A549 (cell line): ENCODE data around the gene SPATA31E1. TPM values are rescaled to one million over a fixed set of nuclear protein-coding genes. Genes with fewer than 3 reads are reported as not detected.

Experiments used
- ATAC-seq, 2 experiments: fragments of 200-7000 bp in 1 of 2; fragments of >200 bp in 1 of 2; cut with Nextera tagmentation in 1 of 2; cut with Tn5 transposase in 1 of 2; 3 replicates each; pipeline versions ENCODE4 v1.8.0 to v1.9.1; 2018 to 2020; ENCODE audit warnings: mild to moderate bottlenecking in 1 of 2, moderate library complexity in 1 of 2
- CTCF ChIA-PET: fragments of 300-600 bp; sonication (Branson Sonifier 250); formaldehyde crosslinking; extraction: SDS; loops from one replicate; lab custom pipeline; 2021; ENCODE audit warnings: antibody characterized with exemption, inconsistent platforms; lab: Yijun Ruan, JAX
- POLR2A ChIA-PET: fragments of 350-600 bp; formaldehyde crosslinking; extraction: SDS; loops from one replicate; lab custom pipeline; 2021; ENCODE audit warnings: antibody characterized with exemption, inconsistent platforms; lab: Yijun Ruan, JAX
- DNase-seq, 2 experiments: peaks; one replicate each; pipeline versions ENCODE4 v3.0.0 to v3.0.0-alpha.2; 2011 to 2016; ENCODE audit warnings: low read depth in 1 of 2, low spot score in 1 of 2
- FAIRE-seq: peaks from 2 replicates; lab custom pipeline; 2011; peaks lifted over from hg19 to GRCh38; lab: Jason Lieb, UNC
- H3K27ac ChIP-seq, 2 experiments: fragments of >200 bp; sonication (Bioruptor Twin); formaldehyde crosslinking; 3 replicates each; pipeline ENCODE4 v1.5.1; 2016 to 2017
- H3K4me1 ChIP-seq: fragments of >200 bp; sonication (Bioruptor Twin); formaldehyde crosslinking; 3 replicates; pipeline ENCODE4 v1.6.1; 2016
- H3K4me2 ChIP-seq: fragments of >200 bp; sonication (Bioruptor Twin); formaldehyde crosslinking; 3 replicates; pipeline ENCODE4 v1.6.1; 2016
- H3K4me3 ChIP-seq: fragments of >200 bp; sonication (Bioruptor Twin); formaldehyde crosslinking; 3 replicates; pipeline ENCODE4 v1.5.1; 2016
- H3K9me3 ChIP-seq: fragments of >200 bp; sonication (Bioruptor Twin); formaldehyde crosslinking; 3 replicates; pipeline ENCODE4 v1.6.1; 2016
- CBX2 ChIP-seq: fragments of 200-600 bp; sonication (generic); IDR thresholded peaks from 2 replicates; pipeline ENCODE4 v1.6.1; 2016; ENCODE audit warnings: low read depth, mild to moderate bottlenecking, borderline replicate concordance
- CBX8 ChIP-seq: fragments of 200-600 bp; sonication (generic); IDR thresholded peaks from 2 replicates; pipeline ENCODE4 v1.6.1; 2016
- CHD2 ChIP-seq: fragments of 150-350 bp; IDR thresholded peaks from 2 replicates; pipeline ENCODE4 v1.6.1; 2014; ENCODE audit warnings: low read length; ENCODE audit not compliant: partially characterized antibody
- EHMT2 ChIP-seq: fragments of 200-600 bp; sonication (generic); IDR thresholded peaks from 2 replicates; pipeline ENCODE4 v1.6.1; 2016; ENCODE audit warnings: antibody characterized with exemption, low read depth, mild to moderate bottlenecking, moderate library complexity
- EP300 ChIP-seq, 2 experiments: fragments of >200 bp; sonication (Bioruptor Twin); formaldehyde crosslinking; IDR thresholded peaks; 2 replicates in 1 of 2; 3 replicates in 1 of 2; pipeline ENCODE4 v1.6.1; 2016 to 2017
- FOSL2 ChIP-seq, 2 experiments: fragments of 450-650 bp in 1 of 2; fragments of >200 bp in 1 of 2; sonication (Bioruptor Twin) in 1 of 2; formaldehyde crosslinking; IDR thresholded peaks; 2 replicates each; pipeline versions ENCODE4 v1.5.0 to v1.6.1; 2016 to 2020; ENCODE audit warnings: mild to moderate bottlenecking in 1 of 2, moderate library complexity in 1 of 2
- HOXB13 ChIP-seq: fragments of 250-450 bp; sonication (Bioruptor Pico); IDR thresholded peaks from 2 replicates; pipeline ENCODE4 v1.5.0; 2020; ENCODE audit warnings: low read depth, mild to moderate bottlenecking, moderate library complexity
- JUN ChIP-seq, 2 experiments: fragments of >200 bp; sonication (Bioruptor Twin); formaldehyde crosslinking; IDR thresholded peaks; 2 replicates in 1 of 2; 3 replicates in 1 of 2; pipeline ENCODE4 v1.6.1; 2016 to 2017
- JUNB ChIP-seq: fragments of >200 bp; sonication (Bioruptor Twin); formaldehyde crosslinking; IDR thresholded peaks from 2 replicates; pipeline ENCODE4 v1.6.1; 2016
- KDM5A ChIP-seq: fragments of 200-600 bp; sonication (generic); IDR thresholded peaks from 2 replicates; pipeline ENCODE4 v1.6.1; 2016; ENCODE audit warnings: antibody characterized with exemption, mild to moderate bottlenecking
- MAFK ChIP-seq: fragments of 450-650 bp; IDR thresholded peaks from 2 replicates; pipeline ENCODE4 v1.6.1; 2014; ENCODE audit not compliant: partially characterized antibody
- MYC ChIP-seq: IDR thresholded peaks from 2 replicates; pipeline ENCODE4 v1.6.1; 2012; ENCODE audit warnings: mild to moderate bottlenecking, inconsistent platforms, low read length, improper control_type of control experiment, borderline replicate concordance
- POLR2A ChIP-seq: IDR thresholded peaks from 2 replicates; pipeline ENCODE4 v1.6.1; 2012; ENCODE audit warnings: mild to moderate bottlenecking, low read length
- RFX5 ChIP-seq: fragments of 450-650 bp; IDR thresholded peaks from 2 replicates; pipeline ENCODE4 v1.7.1; 2014; ENCODE audit warnings: antibody characterized with exemption, mild to moderate bottlenecking, moderate library complexity
- SMC3 ChIP-seq: fragments of >200 bp; sonication (Bioruptor Twin); formaldehyde crosslinking; IDR thresholded peaks from 3 replicates; pipeline ENCODE4 v1.6.1; 2018; ENCODE audit warnings: inconsistent platforms
- TP53 ChIP-seq: fragments of 250-450 bp; sonication (Bioruptor Pico); IDR thresholded peaks from 2 replicates; pipeline ENCODE4 v1.5.0; 2021; ENCODE audit warnings: mild to moderate bottlenecking, moderate library complexity
- ZC3H11A ChIP-seq: fragments of 450-650 bp; IDR thresholded peaks from 2 replicates; pipeline ENCODE4 v1.6.1; 2014; ENCODE audit warnings: antibody characterized with exemption, mild to moderate bottlenecking
- ZSCAN20 ChIP-seq: fragments of 250-450 bp; sonication (Bioruptor Pico); IDR thresholded peaks from 2 replicates; pipeline ENCODE4 v1.8.0; 2022; ENCODE audit warnings: mild to moderate bottlenecking, moderate library complexity
- WGBS: methylation state at CpG from one replicate; pipeline ENCODE4 v1.1.6; 2017; ENCODE audit errors: missing lambda C conversion rate; 5-methylcytosine and 5-hydroxymethylcytosine counted together
- polyA plus RNA-seq, 4 experiments: library from polyadenylated mRNA; depleted of rRNA in 3 of 4; stranded (reverse); fragments of >200 nt; fragmentation: RNase III in 1 of 4; extraction: RNeasy Plus Mini Kit Qiagen cat#74134 plus additional on column Dnase treatment in 1 of 4; gene quantifications; 2 replicates in 3 of 4; 3 replicates in 1 of 4; pipeline ENCODE4 v1.2.3, GENCODE V29; 2011 to 2017
- TF ChIP-seq, protein P1 (sequence below): IDR thresholded peaks from 2 replicates; pipeline ENCODE4 v1.6.1; 2012
- TF ChIP-seq, protein P2 (sequence below): fragments of >200 bp; sonication (Bioruptor Twin); formaldehyde crosslinking; IDR thresholded peaks from 2 replicates; pipeline ENCODE4 v1.6.1; 2016
- TF ChIP-seq, protein P3 (sequence below): fragments of 200-600 bp; sonication (generic); IDR thresholded peaks from 2 replicates; pipeline ENCODE4 v1.6.1; 2016; ENCODE audit warnings: antibody characterized with exemption, mild to moderate bottlenecking, moderate library complexity
- TF ChIP-seq, protein P4 (sequence below): fragments of 250-450 bp; sonication (Bioruptor Pico); IDR thresholded peaks from 2 replicates; pipeline ENCODE4 v1.5.0; 2020; ENCODE audit warnings: low read depth, mild to moderate bottlenecking, moderate library complexity
- TF ChIP-seq, protein P5 (sequence below): fragments of >200 bp; sonication (Bioruptor Twin); formaldehyde crosslinking; IDR thresholded peaks from 3 replicates; pipeline ENCODE4 v1.5.1; 2016
- TF ChIP-seq, protein P6 (sequence below): fragments of 150-350 bp; IDR thresholded peaks from 2 replicates; pipeline ENCODE4 v1.6.1; 2014; ENCODE audit warnings: low read depth, mild to moderate bottlenecking, low read length

The SPATA31E1 gene
- polyA plus RNA-seq, 2 of the 4 experiments (the other 2 are of a cell fraction), result not detected

DNA sequence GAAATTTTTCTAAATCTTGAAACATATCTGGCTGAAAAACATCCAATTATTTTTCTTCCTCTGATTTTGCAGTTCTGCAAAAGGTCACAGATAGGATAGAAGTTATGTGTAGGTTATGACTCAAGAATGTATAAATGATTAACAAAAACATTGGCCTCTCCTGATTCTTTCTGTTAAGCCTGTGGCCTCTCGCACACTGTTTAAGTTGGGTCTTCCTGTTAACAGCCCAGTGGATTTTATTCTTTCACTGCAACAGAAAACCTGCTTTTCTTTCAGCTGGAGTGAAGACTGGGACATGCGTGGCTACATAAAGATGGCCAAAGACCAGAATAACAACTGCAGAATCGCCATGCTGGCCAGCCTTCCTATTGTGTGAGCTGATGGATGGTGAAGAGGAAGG is 17.1 kb upstream of the SPATA31E1 start:
- ATAC-seq (peak; percentile 49 to 67; a peak in 3 of 6 replicates), DNase-seq (peak; percentile 46 to 49), FAIRE-seq (peak; percentile 89)
- H3K9me3 ChIP-seq, result peaks cover 10% of the 10 kb centered on the region; the same call in 2 of the 3 replicates
- CTCF ChIA-PET, result interaction anchor here (0.8 to 3.4 kb wide), 4 partner anchors 10 to 73 kb away, joined by 3 to 11 read pairs (median 4); no protein-coding TSS in a partner anchor
- H3K27ac ChIP-seq, result peak overlapping the region; percentile 85 to 89
- H3K4me1 ChIP-seq, result peaks cover 46% of the 10 kb centered on the region
- peak overlapping the region; percentile 41 for H3K4me3 ChIP-seq
- POLR2A ChIA-PET, result interaction anchor here (1.3 kb wide), 1 partner anchor 139 kb away, joined by 4 read pairs; the partner anchor contains the start of gene CTSL
- peak overlapping the region; percentile 82 for H3K4me2 ChIP-seq
- TF ChIP-seq, protein P1, sequence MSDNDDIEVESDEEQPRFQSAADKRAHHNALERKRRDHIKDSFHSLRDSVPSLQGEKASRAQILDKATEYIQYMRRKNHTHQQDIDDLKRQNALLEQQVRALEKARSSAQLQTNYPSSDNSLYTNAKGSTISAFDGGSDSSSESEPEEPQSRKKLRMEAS, result peak; percentile 58; the same call in 1 of the 2 replicates
- TF ChIP-seq JUNB, result 0 out of 2 replicates have a peak, but pooled peaks have one; percentile 13
- TF ChIP-seq, protein P2, sequence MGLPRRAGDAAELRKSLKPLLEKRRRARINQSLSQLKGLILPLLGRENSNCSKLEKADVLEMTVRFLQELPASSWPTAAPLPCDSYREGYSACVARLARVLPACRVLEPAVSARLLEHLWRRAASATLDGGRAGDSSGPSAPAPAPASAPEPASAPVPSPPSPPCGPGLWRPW, result no peak
- 3% methylated on average over 3 of the region's 3 CpGs for WGBS

DNA sequence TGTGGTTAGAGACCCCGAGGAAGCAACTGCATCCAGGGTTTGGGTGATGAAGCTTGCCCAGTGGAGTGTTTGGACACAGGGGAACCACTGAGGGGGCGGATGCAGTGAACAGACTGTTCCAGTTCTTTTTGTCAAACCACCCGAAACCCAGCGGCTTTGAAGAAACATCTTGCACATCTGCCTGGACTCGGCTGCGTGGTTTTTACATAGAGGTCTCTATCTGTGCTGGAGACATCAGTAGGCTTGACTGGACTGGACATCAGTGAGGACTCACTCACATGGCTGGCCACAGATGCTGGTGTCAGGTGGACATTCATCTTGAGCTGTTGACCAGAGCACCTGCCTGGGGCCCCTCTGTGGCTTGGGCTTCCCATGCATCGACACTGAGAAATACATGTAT is 15.3 kb upstream of the SPATA31E1 start:
- no peak for FAIRE-seq
- Histone ChIP-seq H3K4me1 (peaks cover 46% of the 10 kb centered on the region), H3K4me3 (no peak overlapping the region), H3K9me3 (no peaks in the 10 kb centered on the region), H3K27ac (peak overlapping the region in 1 of 2 experiments; percentile 89; a peak in 4 of 6 replicates), H3K4me2 (peak overlapping the region; percentile 82)
- ATAC-seq, result no peak
- ChIA-PET CTCF (interaction anchor here (3.4 kb wide), 1 partner anchor 8 kb away, joined by 11 read pairs; no protein-coding TSS in a partner anchor), POLR2A (no interaction called here)
- 84% methylated on average over 7 of the region's 7 CpGs for WGBS
- TF ChIP-seq, protein P3, sequence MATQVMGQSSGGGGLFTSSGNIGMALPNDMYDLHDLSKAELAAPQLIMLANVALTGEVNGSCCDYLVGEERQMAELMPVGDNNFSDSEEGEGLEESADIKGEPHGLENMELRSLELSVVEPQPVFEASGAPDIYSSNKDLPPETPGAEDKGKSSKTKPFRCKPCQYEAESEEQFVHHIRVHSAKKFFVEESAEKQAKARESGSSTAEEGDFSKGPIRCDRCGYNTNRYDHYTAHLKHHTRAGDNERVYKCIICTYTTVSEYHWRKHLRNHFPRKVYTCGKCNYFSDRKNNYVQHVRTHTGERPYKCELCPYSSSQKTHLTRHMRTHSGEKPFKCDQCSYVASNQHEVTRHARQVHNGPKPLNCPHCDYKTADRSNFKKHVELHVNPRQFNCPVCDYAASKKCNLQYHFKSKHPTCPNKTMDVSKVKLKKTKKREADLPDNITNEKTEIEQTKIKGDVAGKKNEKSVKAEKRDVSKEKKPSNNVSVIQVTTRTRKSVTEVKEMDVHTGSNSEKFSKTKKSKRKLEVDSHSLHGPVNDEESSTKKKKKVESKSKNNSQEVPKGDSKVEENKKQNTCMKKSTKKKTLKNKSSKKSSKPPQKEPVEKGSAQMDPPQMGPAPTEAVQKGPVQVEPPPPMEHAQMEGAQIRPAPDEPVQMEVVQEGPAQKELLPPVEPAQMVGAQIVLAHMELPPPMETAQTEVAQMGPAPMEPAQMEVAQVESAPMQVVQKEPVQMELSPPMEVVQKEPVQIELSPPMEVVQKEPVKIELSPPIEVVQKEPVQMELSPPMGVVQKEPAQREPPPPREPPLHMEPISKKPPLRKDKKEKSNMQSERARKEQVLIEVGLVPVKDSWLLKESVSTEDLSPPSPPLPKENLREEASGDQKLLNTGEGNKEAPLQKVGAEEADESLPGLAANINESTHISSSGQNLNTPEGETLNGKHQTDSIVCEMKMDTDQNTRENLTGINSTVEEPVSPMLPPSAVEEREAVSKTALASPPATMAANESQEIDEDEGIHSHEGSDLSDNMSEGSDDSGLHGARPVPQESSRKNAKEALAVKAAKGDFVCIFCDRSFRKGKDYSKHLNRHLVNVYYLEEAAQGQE, result no peak
- TF ChIP-seq HOXB13 (CRISPR knock-in tag) (no peak), CHD2 (no peak), RFX5 (no peak), MYC (no peak), EP300 (IDR thresholded peaks at IDR 0.05) (no peak), ZC3H11A (no peak), POLR2A (no peak)
- TF ChIP-seq, protein P4, sequence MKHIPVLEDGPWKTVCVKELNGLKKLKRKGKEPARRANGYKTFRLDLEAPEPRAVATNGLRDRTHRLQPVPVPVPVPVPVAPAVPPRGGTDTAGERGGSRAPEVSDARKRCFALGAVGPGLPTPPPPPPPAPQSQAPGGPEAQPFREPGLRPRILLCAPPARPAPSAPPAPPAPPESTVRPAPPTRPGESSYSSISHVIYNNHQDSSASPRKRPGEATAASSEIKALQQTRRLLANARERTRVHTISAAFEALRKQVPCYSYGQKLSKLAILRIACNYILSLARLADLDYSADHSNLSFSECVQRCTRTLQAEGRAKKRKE (CRISPR knock-in tag), result no peak
- no peak for DNase-seq

DNA sequence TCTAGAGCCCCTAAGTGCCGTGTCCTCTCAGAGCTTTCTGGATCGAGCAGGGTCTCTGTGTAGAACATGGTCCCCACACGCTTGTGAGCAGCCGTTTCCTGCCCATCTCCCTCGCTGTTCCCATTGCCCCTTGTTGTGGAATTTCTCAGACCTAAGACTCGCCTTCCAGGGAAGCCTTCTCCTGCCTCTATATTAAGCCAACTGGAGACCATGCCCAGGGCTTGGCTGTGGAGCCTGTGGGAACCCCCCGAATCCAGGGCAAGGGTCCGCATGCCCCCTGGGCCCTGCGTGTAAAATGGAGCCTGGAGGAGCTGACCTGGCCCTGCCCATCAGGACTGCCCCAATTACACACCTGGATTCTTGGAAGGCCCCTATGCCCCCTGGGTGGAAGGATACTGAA is 14.5 kb upstream of the SPATA31E1 start:
- H3K4me2 ChIP-seq, result no peak overlapping the region
- no peak overlapping the region for H3K4me3 ChIP-seq
- no peak for DNase-seq
- ChIA-PET CTCF (interaction anchor here (3.4 kb wide), 1 partner anchor 7 kb away, joined by 11 read pairs; no protein-coding TSS in a partner anchor), POLR2A (no interaction called here)
- peak overlapping the region in 1 of 2 experiments; percentile 89; a peak in 2 of 6 replicates for H3K27ac ChIP-seq
- no peak for FAIRE-seq
- no peak for ATAC-seq
- no peaks in the 10 kb centered on the region for H3K9me3 ChIP-seq
- H3K4me1 ChIP-seq, result peaks cover 41% of the 10 kb centered on the region
- WGBS, result 89% methylated on average over 8 of the region's 9 CpGs
- TF ChIP-seq EP300 (IDR thresholded peaks at IDR 0.05), result no peak
- no peak for TF ChIP-seq EHMT2
- TF ChIP-seq FOSL2 (IDR thresholded peaks at IDR 0.05), result no peak
- TF ChIP-seq FOSL2 (CRISPR knock-in tag; IDR thresholded peaks at IDR 0.05), result no peak
- no peak for TF ChIP-seq ZSCAN20 (CRISPR knock-in tag)
- TF ChIP-seq SMC3, result no peak
- TF ChIP-seq, protein P2, result no peak
- TF ChIP-seq, protein P4 (CRISPR knock-in tag), result no peak
- TF ChIP-seq JUN (IDR thresholded peaks at IDR 0.05), result no peak
- no peak for TF ChIP-seq CBX8
- TF ChIP-seq, protein P5, sequence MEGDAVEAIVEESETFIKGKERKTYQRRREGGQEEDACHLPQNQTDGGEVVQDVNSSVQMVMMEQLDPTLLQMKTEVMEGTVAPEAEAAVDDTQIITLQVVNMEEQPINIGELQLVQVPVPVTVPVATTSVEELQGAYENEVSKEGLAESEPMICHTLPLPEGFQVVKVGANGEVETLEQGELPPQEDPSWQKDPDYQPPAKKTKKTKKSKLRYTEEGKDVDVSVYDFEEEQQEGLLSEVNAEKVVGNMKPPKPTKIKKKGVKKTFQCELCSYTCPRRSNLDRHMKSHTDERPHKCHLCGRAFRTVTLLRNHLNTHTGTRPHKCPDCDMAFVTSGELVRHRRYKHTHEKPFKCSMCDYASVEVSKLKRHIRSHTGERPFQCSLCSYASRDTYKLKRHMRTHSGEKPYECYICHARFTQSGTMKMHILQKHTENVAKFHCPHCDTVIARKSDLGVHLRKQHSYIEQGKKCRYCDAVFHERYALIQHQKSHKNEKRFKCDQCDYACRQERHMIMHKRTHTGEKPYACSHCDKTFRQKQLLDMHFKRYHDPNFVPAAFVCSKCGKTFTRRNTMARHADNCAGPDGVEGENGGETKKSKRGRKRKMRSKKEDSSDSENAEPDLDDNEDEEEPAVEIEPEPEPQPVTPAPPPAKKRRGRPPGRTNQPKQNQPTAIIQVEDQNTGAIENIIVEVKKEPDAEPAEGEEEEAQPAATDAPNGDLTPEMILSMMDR, result no peak
- no peak for TF ChIP-seq KDM5A
- TF ChIP-seq TP53 (CRISPR knock-in tag), result no peak
- no peak for TF ChIP-seq MAFK
- TF ChIP-seq CBX2, result no peak
- TF ChIP-seq, protein P6, sequence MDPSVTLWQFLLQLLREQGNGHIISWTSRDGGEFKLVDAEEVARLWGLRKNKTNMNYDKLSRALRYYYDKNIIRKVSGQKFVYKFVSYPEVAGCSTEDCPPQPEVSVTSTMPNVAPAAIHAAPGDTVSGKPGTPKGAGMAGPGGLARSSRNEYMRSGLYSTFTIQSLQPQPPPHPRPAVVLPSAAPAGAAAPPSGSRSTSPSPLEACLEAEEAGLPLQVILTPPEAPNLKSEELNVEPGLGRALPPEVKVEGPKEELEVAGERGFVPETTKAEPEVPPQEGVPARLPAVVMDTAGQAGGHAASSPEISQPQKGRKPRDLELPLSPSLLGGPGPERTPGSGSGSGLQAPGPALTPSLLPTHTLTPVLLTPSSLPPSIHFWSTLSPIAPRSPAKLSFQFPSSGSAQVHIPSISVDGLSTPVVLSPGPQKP, result no peak
